Skeletal muscle satellite cell (primary cell): ENCODE results near the gene CA5A.

Source experiments
- H3K27me3 ChIP-seq: 2 replicates; pipeline ENCODE4 v1.7.0; 2013; ENCODE audit warnings: low read length; ENCODE audit not compliant: control insufficient read depth, insufficient read depth
- H3K36me3 ChIP-seq: 2 replicates; pipeline ENCODE4 v1.7.0; 2013; ENCODE audit warnings: mild to moderate bottlenecking, control low read depth, low read length; ENCODE audit not compliant: insufficient read depth
- H3K4me1 ChIP-seq: 2 replicates; pipeline ENCODE4 v1.7.0; 2013; ENCODE audit warnings: low read length; ENCODE audit not compliant: control insufficient read depth, insufficient read depth
- H3K4me2 ChIP-seq: 2 replicates; pipeline ENCODE4 v1.7.0; 2013; ENCODE audit warnings: mild to moderate bottlenecking, low read length
- H3K4me3 ChIP-seq: 2 replicates; pipeline ENCODE4 v1.7.0; 2013; ENCODE audit warnings: low read length
- H3K9ac ChIP-seq: 2 replicates; pipeline ENCODE4 v1.7.0; 2013; ENCODE audit warnings: mild to moderate bottlenecking, low read depth, low read length, moderate library complexity
- H3K9me3 ChIP-seq: replicated peaks from 2 replicates; pipeline ENCODE4 v1.7.0; 2013; ENCODE audit warnings: mild to moderate bottlenecking, control low read depth, low read length

CA5A gene

DNA sequence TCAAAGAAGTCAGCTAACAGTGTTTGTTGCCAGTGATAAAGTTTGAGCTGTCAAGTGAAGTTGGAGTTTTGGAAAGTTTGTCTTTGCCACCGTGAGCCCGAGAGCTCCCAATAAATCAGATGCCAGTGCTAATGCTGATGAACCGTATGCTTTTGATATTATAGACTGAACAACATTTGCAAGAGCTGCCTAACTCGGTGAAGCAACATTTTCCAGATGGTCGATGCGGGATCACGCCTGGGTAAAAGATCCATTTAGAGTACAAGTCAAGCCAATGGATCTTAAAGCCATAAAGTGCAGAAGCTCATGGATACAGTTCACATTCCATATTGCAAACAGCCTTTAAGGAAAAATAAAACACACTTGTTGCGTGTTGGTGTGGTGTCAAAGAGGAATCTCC is 24.5 kb upstream of the CA5A start:
- Histone ChIP-seq H3K4me1 (peaks cover 26% of the 10 kb centered on the region), H3K9ac (no peak overlapping the region), H3K9me3 (no peaks in the 10 kb centered on the region), H3K36me3 (peaks cover 8% of the 10 kb centered on the region), H3K27me3 (no peaks in the 10 kb centered on the region), H3K4me2 (no peak overlapping the region), H3K4me3 (no peak overlapping the region)

DNA sequence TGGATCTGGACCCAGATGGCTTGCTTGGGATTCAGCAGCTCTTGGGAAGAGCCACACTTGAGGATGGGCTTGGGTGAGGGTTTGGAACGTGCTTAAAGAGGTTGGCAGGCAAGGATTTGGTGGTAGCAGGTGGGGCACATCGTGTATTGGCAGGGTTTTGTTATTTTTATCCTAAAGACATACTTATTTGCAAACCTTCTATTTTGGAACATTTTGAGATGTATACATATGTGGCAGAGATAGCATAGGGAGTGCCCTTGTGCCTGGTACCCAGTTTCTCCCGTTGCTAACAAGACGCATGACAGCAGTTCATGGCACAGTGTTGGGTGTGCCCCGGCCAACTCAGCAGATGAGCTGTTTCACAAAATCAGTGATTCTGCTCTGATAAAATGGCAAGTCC is 24.0 kb upstream of the CA5A start:
- Histone ChIP-seq H3K4me2 (no peak overlapping the region), H3K9me3 (no peaks in the 10 kb centered on the region), H3K4me3 (no peak overlapping the region), H3K4me1 (peaks cover 31% of the 10 kb centered on the region), H3K36me3 (peaks cover 14% of the 10 kb centered on the region), H3K9ac (no peak overlapping the region), H3K27me3 (no peaks in the 10 kb centered on the region)

GRCh38 chr16:87959391-87959990 is 23.2 kb upstream of the CA5A start:
- H3K4me2 ChIP-seq = no peak overlapping the region
- H3K27me3 ChIP-seq = no peaks in the 10 kb centered on the region
- H3K4me1 ChIP-seq = peaks cover 38% of the 10 kb centered on the region
- H3K9me3 ChIP-seq = no peaks in the 10 kb centered on the region
- H3K36me3 ChIP-seq = peaks cover 19% of the 10 kb centered on the region
- no peak overlapping the region for H3K9ac ChIP-seq
- no peak overlapping the region for H3K4me3 ChIP-seq

GRCh38 chr16:87958632-87959031 is 22.3 kb upstream of the CA5A start:
- no peak overlapping the region for H3K4me2 ChIP-seq
- no peaks in the 10 kb centered on the region for H3K9me3 ChIP-seq
- no peak overlapping the region for H3K4me3 ChIP-seq
- peaks cover 38% of the 10 kb centered on the region for H3K4me1 ChIP-seq
- H3K27me3 ChIP-seq = no peaks in the 10 kb centered on the region
- H3K9ac ChIP-seq = no peak overlapping the region
- peaks cover 22% of the 10 kb centered on the region for H3K36me3 ChIP-seq

GRCh38 chr16:87957296-87958094 is 21.2 kb upstream of the CA5A start:
- H3K4me3 ChIP-seq = no peak overlapping the region

GRCh38 chr16:87956365-87957231 is 20.3 kb upstream of the CA5A start:
- no peak overlapping the region for H3K4me3 ChIP-seq
- peaks cover 22% of the 10 kb centered on the region for H3K36me3 ChIP-seq
- no peaks in the 10 kb centered on the region for H3K9me3 ChIP-seq
- no peak overlapping the region for H3K9ac ChIP-seq
- no peak overlapping the region for H3K4me2 ChIP-seq
- H3K27me3 ChIP-seq = no peaks in the 10 kb centered on the region
- peaks cover 45% of the 10 kb centered on the region for H3K4me1 ChIP-seq

More at GRCh38 chr16:87957296-87958094, 21.2 kb upstream of the CA5A start:
- Histone ChIP-seq H3K4me1 (peaks cover 39% of the 10 kb centered on the region), H3K36me3 (peaks cover 22% of the 10 kb centered on the region), H3K9me3 (no peaks in the 10 kb centered on the region), H3K4me2 (no peak overlapping the region), H3K9ac (no peak overlapping the region), H3K27me3 (no peaks in the 10 kb centered on the region)

DNA sequence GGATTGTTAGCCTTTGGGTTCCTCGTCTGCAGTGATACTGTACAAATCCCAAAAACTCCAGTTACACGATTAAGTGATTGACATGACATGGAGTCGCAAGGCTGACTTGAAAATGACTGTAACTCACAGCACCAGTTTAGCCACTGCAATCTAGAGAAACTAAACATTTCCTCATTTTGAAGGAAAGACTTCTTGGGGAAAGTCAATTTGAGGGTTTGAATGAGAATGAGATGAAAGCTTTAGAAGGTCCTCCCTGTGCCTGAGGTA is 19.7 kb upstream of the CA5A start:
- Histone ChIP-seq H3K36me3 (peaks cover 22% of the 10 kb centered on the region), H3K4me2 (no peak overlapping the region), H3K4me3 (no peak overlapping the region), H3K4me1 (peaks cover 45% of the 10 kb centered on the region), H3K9ac (no peak overlapping the region), H3K9me3 (no peaks in the 10 kb centered on the region), H3K27me3 (no peaks in the 10 kb centered on the region)

- H3K9me3 ChIP-seq = no peaks in the 10 kb centered on the region
- peaks cover 45% of the 10 kb centered on the region for H3K4me1 ChIP-seq
- H3K9ac ChIP-seq = no peak overlapping the region
- H3K4me3 ChIP-seq = no peak overlapping the region
- H3K4me2 ChIP-seq = no peak overlapping the region
- peaks cover 22% of the 10 kb centered on the region for H3K36me3 ChIP-seq
- H3K27me3 ChIP-seq = no peaks in the 10 kb centered on the region
These were observed 19.2 kb upstream of the CA5A start for GRCh38 chr16:87955302-87956097.

DNA sequence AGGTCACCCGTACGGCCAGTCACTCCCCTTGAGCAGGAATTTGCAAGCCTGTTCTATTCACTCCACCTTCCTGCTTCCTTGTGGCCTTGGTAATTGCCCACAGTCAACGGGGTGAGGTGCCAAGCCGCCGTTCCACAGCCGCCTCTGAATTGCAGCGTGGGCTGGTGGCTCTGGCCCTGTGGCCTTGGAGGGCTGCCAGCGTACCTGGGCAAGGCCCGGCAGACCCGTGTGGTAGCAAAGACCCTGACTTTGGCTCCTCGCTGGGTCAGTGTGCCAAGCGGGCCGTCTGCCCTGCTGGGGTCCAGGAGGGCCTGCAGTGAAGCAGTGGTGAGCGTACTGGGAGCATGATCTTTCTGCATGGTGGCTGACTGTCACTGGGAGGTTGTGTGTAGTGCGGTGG is 18.5 kb upstream of the CA5A start:
- no peaks in the 10 kb centered on the region for H3K27me3 ChIP-seq
- H3K9ac ChIP-seq = no peak overlapping the region
- no peak overlapping the region for H3K4me2 ChIP-seq
- no peak overlapping the region for H3K4me3 ChIP-seq
- peaks cover 45% of the 10 kb centered on the region for H3K4me1 ChIP-seq
- no peaks in the 10 kb centered on the region for H3K9me3 ChIP-seq
- H3K36me3 ChIP-seq = peaks cover 22% of the 10 kb centered on the region

- Histone ChIP-seq H3K4me3 (no peak overlapping the region), H3K36me3 (peaks cover 22% of the 10 kb centered on the region), H3K4me2 (no peak overlapping the region), H3K9ac (no peak overlapping the region), H3K9me3 (no peaks in the 10 kb centered on the region), H3K27me3 (no peaks in the 10 kb centered on the region), H3K4me1 (peaks cover 45% of the 10 kb centered on the region)
These were observed 18.0 kb upstream of the CA5A start for GRCh38 chr16:87954361-87954760.
